Stimulated activated CD4-positive, alpha-beta T cell treated with anti-CD3 and anti-CD28 coated beads, Interleukin-15, amount 100 ng/mL, for 24 hours (primary cell): Measurements from ENCODE around the gene TP73.
"Not testable (repeated sequence)": the region's sequence is repeated elsewhere in the genome, so short reads cannot be mapped to it uniquely, and the experiment has no call there.

Experiments used
- DNase-seq: peaks from one replicate; pipeline ENCODE4 v3.0.0-alpha.2; 2020

The TP73 gene

DNA sequence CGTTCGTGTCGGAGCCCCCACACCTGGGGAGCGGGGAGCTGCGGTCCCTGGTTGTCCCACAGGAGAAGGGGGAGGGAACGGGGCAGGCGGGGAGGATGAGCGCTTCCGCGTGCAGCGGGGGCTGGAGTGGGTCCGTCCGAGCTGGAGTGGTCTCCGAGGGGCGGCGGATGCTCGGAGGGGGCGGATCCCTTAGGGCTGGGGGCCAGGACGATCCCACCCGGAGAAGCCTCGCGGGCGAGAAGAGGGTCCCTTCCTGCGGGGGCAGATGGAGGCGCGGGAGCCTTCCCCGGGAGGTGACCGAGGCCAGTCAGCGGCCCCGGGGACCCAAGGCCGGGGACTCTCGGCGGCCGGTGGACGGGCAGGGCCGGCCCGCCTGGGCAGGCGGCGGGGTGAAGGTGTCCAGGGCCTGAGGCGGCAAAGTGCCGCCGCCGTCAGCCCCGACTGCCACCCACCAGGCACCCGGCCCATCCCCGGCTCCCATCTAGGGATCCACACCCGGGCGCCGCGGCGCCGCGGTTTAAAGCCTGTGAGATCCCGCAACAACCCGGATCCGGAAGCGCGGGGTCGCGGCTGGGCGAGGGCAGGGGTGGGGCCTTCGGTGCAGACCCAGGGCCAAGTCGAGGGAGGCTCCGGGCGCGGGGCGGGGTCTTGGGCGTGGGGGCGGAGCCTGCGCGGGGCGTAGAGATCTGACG is 94.7 kb downstream of the TP73 start:
- peak; percentile 96 for DNase-seq

- DNase-seq = no peak
These were observed 95.2 kb downstream of the TP73 start for GRCh38 chr1:3747522-3747848.

DNA sequence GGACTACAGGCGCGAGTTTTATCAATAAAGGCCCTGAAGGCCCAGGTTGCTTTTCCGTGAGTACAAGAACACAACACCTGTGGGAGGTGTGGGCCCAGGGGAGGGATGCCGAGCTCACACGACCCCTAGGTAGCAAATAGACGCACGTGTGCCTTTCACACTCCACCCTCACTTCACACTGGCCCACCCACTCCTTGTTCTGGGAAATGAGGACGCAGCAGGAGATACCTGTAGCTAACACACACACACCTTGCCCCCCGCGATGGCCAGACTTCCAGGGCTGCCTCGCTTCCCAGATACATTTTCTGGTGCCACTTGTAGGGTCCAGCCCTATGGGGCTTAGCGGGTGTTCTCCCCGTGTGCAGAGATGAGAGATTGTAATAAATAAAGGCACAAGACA is 95.6 kb downstream of the TP73 start:
- no peak for DNase-seq

GRCh38 chr1:3748316-3748900 is 96.1 kb downstream of the TP73 start:
- not testable (repeated sequence) for DNase-seq

DNA sequence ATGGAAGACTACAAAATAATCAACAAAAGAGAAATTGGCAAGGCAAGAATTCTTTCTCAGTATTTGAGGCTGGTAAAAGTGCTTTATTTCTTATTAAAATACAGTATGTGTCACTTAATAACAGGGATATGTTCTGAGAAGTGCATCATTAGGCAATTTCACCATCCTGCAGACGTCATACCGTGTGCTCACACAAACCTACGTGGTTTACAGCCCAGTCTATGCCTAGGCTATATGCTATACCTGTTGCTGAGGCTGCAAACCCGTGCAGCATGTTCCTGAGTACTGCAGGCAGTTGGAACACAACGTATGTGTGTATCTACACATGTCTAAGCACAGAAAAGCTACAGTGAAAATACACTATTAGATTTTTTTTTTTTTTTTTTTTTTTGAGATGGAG is 97.2 kb downstream of the TP73 start:
- DNase-seq = no peak

- no peak for DNase-seq
These were observed 98.4 kb downstream of the TP73 start for GRCh38 chr1:3750741-3751140.

GRCh38 chr1:3752400-3752945 is 100.2 kb downstream of the TP73 start, which contains the start of gene CCDC27:
Gene CCDC27 (plus strand): TSS chr1:3752450. CDS start chr1:3752482, 32 bp downstream.
- DNase-seq = no peak

DNA sequence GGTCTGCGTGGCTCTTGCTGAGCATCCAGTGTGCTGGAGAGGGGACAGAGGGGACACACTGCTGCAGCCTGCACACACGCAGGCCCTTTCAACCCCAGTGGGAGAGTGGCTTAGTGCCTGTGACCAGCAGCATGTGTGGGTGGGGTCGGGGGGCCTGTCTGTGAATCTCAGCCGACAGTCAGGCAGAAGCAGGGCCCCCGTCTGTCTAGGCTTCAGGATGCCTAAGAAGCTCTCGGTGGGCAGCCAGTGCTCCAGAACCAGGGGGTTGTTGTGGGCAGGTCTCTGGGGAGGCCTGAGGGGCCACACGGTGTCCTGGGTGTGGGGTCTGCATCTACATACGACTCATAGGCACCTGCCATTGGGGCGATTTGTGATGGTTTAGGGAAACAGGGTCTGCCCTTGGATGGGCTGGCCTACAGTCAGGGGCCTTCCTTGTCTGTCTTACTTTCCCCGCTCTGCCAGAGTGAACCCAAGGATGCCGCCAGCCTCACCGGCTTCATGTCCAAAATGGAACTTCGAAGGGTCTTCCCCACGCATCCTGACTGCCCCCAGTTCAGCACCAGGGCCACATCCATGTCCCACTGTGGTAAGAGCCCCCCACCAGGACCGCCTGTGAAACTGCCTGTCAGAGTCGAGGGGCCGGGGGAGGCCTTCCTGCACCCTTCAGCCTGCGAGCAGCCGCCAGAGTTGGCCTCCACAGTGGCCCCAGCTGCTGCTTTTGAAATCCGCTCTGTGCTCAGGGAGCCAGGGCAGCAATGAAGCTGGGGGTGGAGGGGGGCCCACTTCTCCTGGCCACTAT is 101.5 kb downstream of the TP73 start:
- no peak for DNase-seq

- DNase-seq = no peak
These were observed 104.1 kb downstream of the TP73 start for GRCh38 chr1:3756394-3756793.

DNA sequence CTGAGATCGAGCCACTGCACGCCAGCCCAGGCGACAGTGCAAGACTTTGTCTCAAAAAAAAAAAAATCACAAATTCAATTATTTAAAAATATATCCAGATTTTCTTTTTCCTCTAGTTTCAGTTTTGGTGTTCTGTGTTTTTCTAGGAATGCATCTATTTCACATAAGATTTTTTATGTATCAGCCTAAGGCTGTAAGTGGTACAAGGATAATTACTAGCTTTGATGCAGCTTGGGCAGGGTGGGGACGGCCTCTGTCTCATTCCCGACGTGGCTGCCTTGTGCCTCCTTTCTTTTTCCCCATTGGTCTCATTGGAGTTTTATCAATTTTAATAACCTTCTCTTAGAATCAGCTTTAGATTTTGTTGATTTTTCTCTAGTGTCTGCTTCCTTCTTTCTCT is 106.8 kb downstream of the TP73 start:
- no peak for DNase-seq

- DNase-seq = no peak
These were observed 107.5 kb downstream of the TP73 start for GRCh38 chr1:3759796-3760195.

DNA sequence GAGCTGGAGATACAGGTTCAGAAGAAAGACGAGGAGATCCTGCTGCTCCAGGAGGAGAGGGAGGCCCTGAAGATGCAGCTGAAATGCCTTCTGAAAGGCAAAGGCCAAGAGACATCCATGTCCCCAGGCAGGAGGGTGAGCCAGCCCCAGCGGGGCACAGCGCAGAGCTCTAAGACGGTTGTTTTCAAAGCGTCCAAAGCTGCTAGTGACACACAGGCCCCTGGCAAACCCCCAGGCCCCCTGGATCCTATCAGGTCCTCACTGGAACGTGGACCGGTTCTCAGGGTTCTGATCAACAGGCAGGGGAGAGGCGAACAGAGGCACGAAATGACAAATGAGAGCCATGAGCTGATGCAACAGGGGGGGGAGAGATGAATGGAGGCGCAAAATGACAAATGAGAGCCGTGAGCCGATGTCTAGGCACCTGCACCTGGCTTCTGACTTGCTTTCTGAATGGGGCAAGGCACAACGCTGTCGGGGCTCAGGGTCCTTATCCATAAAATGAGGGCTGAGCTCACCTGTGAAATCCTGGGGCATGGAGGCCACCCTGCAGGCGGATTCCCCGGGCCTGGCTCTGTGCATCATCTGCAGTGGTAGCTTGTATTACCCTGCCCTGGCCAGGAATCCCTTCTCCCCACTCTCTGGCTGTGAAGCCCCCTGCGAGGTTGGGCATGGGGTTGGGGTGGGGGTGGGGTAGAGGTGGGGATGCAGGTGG is 109.1 kb downstream of the TP73 start:
- no peak for DNase-seq

GRCh38 chr1:3762151-3762872 is 110.0 kb downstream of the TP73 start:
- DNase-seq = no peak

GRCh38 chr1:3762873-3763228 is 110.5 kb downstream of the TP73 start:
- no peak for DNase-seq

DNA sequence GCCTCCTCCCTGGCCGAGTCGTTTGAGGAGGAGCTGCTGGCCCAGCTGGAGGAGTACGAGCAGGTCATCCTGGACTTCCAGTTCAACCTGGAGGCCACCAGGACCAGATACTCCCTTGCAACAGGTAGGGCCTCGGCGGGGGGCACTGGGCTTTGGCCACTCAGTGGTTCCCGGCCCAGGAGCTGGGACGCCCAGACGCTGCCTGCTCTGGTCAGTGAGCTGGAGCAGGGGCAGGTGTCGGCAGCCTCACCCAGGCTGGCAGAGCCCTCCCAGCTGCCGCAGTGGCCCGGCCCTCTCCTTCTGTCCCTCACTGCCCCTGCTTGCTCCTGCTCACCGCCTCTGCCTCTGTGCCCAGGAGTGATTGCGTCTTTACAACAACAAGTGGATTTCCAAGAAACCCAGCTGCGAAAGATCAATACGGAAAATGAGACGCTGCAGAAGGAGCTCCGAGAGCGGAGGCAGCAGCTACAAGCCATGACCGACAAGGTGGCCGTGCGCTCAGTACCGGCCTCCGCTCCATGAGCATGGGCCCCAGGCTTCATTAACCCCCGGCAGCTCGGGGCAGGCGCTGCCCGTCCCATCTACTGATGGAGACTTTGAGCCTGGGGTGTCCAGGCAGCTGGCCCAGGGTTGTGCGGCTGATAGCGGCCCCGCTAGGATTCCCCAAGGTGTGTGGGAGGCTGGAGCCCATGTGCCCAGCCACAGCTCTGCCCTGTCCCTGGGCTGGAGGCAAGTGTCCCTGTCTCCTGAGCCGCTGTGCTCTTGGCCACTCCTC is 111.2 kb downstream of the TP73 start:
- DNase-seq = no peak

- no peak for DNase-seq
These were observed 115.1 kb downstream of the TP73 start for GRCh38 chr1:3767328-3767925.

GRCh38 chr1:3768811-3769390 is 116.6 kb downstream of the TP73 start:
- DNase-seq = no peak

DNA sequence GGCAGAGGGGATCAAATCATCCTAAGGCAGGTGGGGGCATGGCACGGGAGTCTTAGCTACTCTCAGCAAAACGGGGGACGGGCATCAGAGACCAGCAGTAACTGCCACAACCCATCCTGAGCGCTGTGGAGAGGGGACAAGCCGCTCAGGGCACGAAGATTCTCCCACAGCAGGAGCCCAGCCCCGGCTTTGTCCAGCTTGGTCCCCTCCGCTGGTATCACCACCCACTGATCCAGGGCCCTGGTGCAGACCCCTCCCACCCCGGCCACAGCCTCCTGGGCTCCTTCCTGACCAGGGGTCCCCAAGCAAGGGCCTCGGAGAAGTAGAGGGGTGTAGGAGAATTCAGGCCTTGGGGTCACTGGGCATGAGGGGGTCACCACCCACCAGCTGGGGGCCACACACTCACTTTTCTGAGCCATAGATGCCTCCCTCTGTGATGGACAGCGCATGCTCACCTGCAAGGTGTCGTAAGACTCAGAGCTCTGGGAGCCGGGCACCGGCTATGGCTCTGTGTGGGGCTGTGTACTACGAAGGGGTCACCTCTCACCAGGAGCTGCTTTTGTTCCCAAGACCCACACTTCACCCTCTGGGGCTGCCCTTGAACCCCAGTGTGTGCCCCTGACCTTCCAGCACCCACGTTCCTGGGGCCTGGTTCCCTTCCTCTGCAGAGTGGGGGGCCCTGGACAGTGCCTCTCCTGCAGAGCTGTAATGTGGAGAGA is 117.9 kb downstream of the TP73 start:
- no peak for DNase-seq

GRCh38 chr1:3771108-3772026 is 119.1 kb downstream of the TP73 start:
- no peak for DNase-seq
